Osteocyte (in vitro differentiated cells): ENCODE measurements around the gene CENPQ. TPM values are rescaled to one million over a fixed set of nuclear protein-coding genes. Genes with fewer than 3 reads are reported as not detected.

Experiments used
- DNase-seq: peaks from one replicate; pipeline ENCODE4 v3.0.0; 2021; ENCODE audit warnings: mixed read lengths; ENCODE audit not compliant: unreplicated experiment; ENCODE audit errors: extremely low spot score
- H3K27ac Mint-ChIP-seq: one replicate; pipeline ENCODE4 v1.8.0; 2021; ENCODE audit warnings: mild to moderate bottlenecking, mixed read lengths; ENCODE audit not compliant: unreplicated experiment
- H3K27me3 Mint-ChIP-seq: one replicate; pipeline ENCODE4 v1.8.0; 2021; ENCODE audit warnings: mixed read lengths; ENCODE audit not compliant: unreplicated experiment
- H3K36me3 Mint-ChIP-seq: one replicate; pipeline ENCODE4 v1.8.0; 2021; ENCODE audit warnings: mixed read lengths; ENCODE audit not compliant: unreplicated experiment
- H3K4me1 Mint-ChIP-seq: one replicate; pipeline ENCODE4 v1.8.0; 2021; ENCODE audit warnings: mixed read lengths; ENCODE audit not compliant: unreplicated experiment
- H3K4me3 Mint-ChIP-seq: one replicate; pipeline ENCODE4 v1.8.0; 2021; ENCODE audit warnings: mild to moderate bottlenecking, moderate library complexity, mixed read lengths; ENCODE audit not compliant: unreplicated experiment
- H3K9me3 Mint-ChIP-seq: one replicate; pipeline ENCODE4 v1.8.0; 2021; ENCODE audit warnings: mixed read lengths; ENCODE audit not compliant: unreplicated experiment
- total RNA-seq: library from RNA; stranded (reverse); gene quantifications from 2 replicates; pipeline ENCODE4 v1.2.1, GENCODE V29; 2021
- TF ChIP-seq, protein P1 (sequence below): fragments of 200-600 bp; sonication (generic); IDR thresholded peaks from 2 replicates; pipeline ENCODE4 v1.5.0; 2021; ENCODE audit warnings: antibody characterized with exemption, mild to moderate bottlenecking, moderate library complexity

The CENPQ gene
- total RNA-seq, 1 donor from 2014 or later: 4.6 TPM

DNA sequence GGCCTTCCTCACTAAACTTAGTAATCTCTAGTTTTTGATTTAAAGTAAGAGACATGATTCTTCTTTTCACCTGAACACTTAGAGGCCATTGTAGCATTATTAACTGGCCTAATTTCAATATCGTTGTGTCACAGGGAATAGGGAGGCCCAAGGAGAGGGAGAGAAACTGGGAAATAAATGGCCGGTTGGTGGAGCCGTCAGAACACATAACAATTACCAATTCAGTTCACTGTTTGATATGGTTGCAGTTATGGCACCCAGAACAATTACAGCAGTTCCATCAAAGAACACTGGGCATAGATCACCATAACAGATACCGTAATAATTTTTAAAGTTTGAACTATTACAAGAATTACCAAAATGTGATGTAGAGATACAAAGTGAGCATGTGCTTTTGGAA, 27.5 kb downstream of the CENPQ start:
- no peak for DNase-seq
- H3K4me1 Mint-ChIP-seq: no peaks in the 10 kb centered on the region
- H3K4me3 Mint-ChIP-seq: no peak overlapping the region
- TF ChIP-seq, protein P1, sequence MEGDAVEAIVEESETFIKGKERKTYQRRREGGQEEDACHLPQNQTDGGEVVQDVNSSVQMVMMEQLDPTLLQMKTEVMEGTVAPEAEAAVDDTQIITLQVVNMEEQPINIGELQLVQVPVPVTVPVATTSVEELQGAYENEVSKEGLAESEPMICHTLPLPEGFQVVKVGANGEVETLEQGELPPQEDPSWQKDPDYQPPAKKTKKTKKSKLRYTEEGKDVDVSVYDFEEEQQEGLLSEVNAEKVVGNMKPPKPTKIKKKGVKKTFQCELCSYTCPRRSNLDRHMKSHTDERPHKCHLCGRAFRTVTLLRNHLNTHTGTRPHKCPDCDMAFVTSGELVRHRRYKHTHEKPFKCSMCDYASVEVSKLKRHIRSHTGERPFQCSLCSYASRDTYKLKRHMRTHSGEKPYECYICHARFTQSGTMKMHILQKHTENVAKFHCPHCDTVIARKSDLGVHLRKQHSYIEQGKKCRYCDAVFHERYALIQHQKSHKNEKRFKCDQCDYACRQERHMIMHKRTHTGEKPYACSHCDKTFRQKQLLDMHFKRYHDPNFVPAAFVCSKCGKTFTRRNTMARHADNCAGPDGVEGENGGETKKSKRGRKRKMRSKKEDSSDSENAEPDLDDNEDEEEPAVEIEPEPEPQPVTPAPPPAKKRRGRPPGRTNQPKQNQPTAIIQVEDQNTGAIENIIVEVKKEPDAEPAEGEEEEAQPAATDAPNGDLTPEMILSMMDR: no peak
- H3K36me3 Mint-ChIP-seq: peaks cover 8% of the 10 kb centered on the region
- H3K27me3 Mint-ChIP-seq: no peaks in the 10 kb centered on the region
- no peak overlapping the region for H3K27ac Mint-ChIP-seq
- no peaks in the 10 kb centered on the region for H3K9me3 Mint-ChIP-seq

DNA sequence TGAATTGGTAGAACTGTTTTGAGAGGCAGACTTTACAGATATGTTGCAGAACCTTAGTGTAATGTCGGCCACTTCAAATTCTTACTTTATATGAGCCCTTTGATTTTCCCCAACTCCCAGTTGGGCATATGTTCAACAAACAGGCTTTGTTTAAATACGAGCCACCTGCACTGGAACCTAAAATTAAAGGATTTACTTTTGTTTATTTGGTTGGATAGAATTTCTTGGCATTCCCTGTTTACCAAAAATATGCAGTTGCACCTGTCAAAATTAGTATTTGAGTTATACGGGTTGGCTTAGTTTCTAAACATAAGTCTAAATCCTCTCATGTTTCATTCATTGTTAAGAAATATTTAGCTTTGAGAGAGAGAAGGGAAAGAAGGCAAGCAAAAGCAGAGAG, 34.1 kb downstream of the CENPQ start:
- TF ChIP-seq, protein P1: no peak
- Mint-ChIP-seq H3K27me3 (peaks cover 18% of the 10 kb centered on the region), H3K36me3 (no peaks in the 10 kb centered on the region), H3K4me1 (no peaks in the 10 kb centered on the region), H3K4me3 (no peak overlapping the region), H3K27ac (no peak overlapping the region), H3K9me3 (no peaks in the 10 kb centered on the region)
- DNase-seq: no peak

DNA sequence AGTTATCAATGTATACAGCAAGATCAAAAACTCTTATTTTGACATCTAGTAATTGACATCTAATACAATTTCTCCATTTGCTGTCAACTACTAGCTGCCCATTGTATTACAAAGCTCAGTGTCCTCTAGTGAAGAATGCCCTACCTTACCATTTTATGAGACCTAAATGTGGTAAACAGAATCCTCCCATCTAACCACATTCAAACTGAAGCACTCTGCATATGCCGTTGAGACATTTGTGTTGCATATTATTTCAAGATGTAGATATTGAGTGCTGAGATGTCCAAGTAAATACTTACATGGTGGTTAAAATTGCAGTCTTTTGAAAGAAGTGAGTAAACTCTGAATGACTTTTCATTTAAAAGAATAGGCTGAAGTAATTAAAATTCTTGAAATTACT, 36.0 kb downstream of the CENPQ start:
- Mint-ChIP-seq H3K4me1 (no peaks in the 10 kb centered on the region), H3K9me3 (no peaks in the 10 kb centered on the region), H3K36me3 (no peaks in the 10 kb centered on the region), H3K4me3 (no peak overlapping the region), H3K27me3 (peaks cover 18% of the 10 kb centered on the region), H3K27ac (no peak overlapping the region)
- no peak for DNase-seq
- TF ChIP-seq, protein P1: no peak

DNA sequence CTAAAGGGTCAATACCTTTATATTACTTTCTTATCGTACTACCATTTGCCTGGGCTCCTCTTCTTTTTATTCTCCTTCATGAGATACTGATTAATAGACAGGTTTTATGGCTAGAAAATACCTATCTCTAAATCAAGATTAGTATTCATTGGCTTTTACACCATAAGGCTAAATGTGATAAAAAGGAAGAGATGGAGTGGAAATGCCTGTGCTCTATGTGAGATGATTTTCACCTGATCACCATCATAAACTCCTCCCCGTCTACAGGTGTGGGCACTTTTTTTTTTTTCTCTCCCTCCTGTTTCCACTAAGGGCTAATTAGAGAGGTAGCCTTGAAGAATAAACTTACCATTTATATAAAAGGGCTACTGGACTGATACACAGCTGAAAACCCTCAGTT, 36.5 kb downstream of the CENPQ start, which contains the start of gene GLYATL3:
Gene GLYATL3, plus strand, starts transcription at position 301 of the 400 bp plus-strand sequence. CDS start 12,068 bp downstream, outside the sequence.
- H3K4me1 Mint-ChIP-seq: no peaks in the 10 kb centered on the region
- TF ChIP-seq, protein P1: no peak
- no peak for DNase-seq
- H3K27me3 Mint-ChIP-seq: peaks cover 18% of the 10 kb centered on the region
- no peak within 1 kb of the TSS for H3K4me3 Mint-ChIP-seq
- no peaks in the 10 kb centered on the region for H3K9me3 Mint-ChIP-seq
- no peak within 1 kb of the TSS for H3K27ac Mint-ChIP-seq
- H3K36me3 Mint-ChIP-seq: no peaks in the 10 kb centered on the region

DNA sequence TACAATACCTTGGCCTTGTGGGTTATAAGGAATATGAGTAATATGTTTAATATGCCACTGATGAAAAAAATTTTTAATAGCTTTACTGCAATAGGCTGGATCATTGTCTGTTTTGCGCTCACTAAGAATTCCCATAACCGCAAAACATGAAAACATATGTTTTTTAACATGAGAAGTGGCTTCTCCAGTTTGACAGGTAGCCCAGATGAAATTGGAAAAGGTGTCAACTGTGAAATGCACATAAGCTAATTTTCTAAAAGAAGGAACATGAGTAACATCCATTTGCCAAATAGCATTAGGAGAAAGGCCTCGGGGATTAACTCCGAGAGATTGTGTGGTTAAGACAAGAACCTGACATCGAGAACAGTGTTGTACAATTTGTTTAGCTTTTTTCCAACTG, 41.5 kb downstream of the CENPQ start:
- TF ChIP-seq, protein P1: no peak

More for the DNA sequence above, 41.5 kb downstream of the CENPQ start:
- H3K4me3 Mint-ChIP-seq: no peak overlapping the region
- peaks cover 9% of the 10 kb centered on the region for H3K9me3 Mint-ChIP-seq
- no peaks in the 10 kb centered on the region for H3K36me3 Mint-ChIP-seq
- H3K27ac Mint-ChIP-seq: no peak overlapping the region
- no peaks in the 10 kb centered on the region for H3K4me1 Mint-ChIP-seq
- H3K27me3 Mint-ChIP-seq: peaks cover 9% of the 10 kb centered on the region
- no peak for DNase-seq
